IMR-90 (cell line): ENCODE data around the gene UNC93A. TPM values are rescaled to one million over a fixed set of nuclear protein-coding genes. Genes with fewer than 3 reads are reported as not detected.

Experiments
- ATAC-seq: fragments of 200-7000 bp; cut with Tn5 transposase; 2 replicates; pipeline ENCODE4 v1.9.1; 2020; ENCODE audit warnings: low read depth, mild to moderate bottlenecking, moderate library complexity
- BruUV-seq: library from RNA; stranded (reverse); fragments of 400-500 nt; replicated peaks from 2 replicates; lab custom pipeline; 2021; lab: Mats Ljungman, UMichigan
- CTCF ChIA-PET: fragments of 300-600 bp; formaldehyde crosslinking; extraction: SDS; loops from one replicate; lab custom pipeline; 2021; ENCODE audit warnings: antibody characterized with exemption; lab: Yijun Ruan, JAX
- POLR2A ChIA-PET: fragments of 300-600 bp; sonication (Branson Sonifier 250); formaldehyde crosslinking; loops from one replicate; lab custom pipeline; 2022; ENCODE audit warnings: antibody characterized with exemption; ENCODE audit not compliant: unreplicated experiment; lab: Charles Lee
- DNase-seq: peaks from one replicate; pipeline ENCODE4 v3.0.0; 2013
- H2AFZ ChIP-seq: replicated peaks from 2 replicates; pipeline ENCODE3; 2013; ENCODE audit warnings: low read length, mild to moderate bottlenecking; ENCODE audit not compliant: poor library complexity
- H2AK5ac ChIP-seq: 2 replicates; pipeline ENCODE4 v1.6.1; 2013; ENCODE audit warnings: low read depth, low read length, inconsistent platforms
- H2AK9ac ChIP-seq: replicated peaks from 2 replicates; pipeline ENCODE3; 2013; ENCODE audit warnings: mild to moderate bottlenecking, low read depth, low read length, moderate library complexity; ENCODE audit not compliant: poor library complexity
- H2BK120ac ChIP-seq: 2 replicates; pipeline ENCODE4 v1.6.1; 2013; ENCODE audit warnings: low read depth, low read length, inconsistent platforms
- H2BK15ac ChIP-seq: 3 replicates; pipeline ENCODE4 v1.6.1; 2013; ENCODE audit warnings: low read depth, low read length, inconsistent platforms
- H2BK20ac ChIP-seq: 2 replicates; pipeline ENCODE4 v1.6.1; 2013; ENCODE audit warnings: low read depth, mild to moderate bottlenecking, inconsistent platforms, low read length, moderate library complexity
- H2BK5ac ChIP-seq: 2 replicates; pipeline ENCODE4 v1.6.1; 2013; ENCODE audit warnings: mild to moderate bottlenecking, low read depth, low read length, inconsistent platforms; ENCODE audit not compliant: poor library complexity, severe bottlenecking
- H3K14ac ChIP-seq: replicated peaks from 2 replicates; pipeline ENCODE4 v1.6.1; 2013; ENCODE audit warnings: low read depth, low read length, inconsistent platforms
- H3K18ac ChIP-seq: 2 replicates; pipeline ENCODE4 v1.6.1; 2013; ENCODE audit warnings: low read depth, low read length, control low read depth
- H3K23ac ChIP-seq: 2 replicates; pipeline ENCODE4 v1.6.1; 2013; ENCODE audit warnings: low read depth, low read length, inconsistent platforms
- H3K27ac ChIP-seq: 2 replicates; pipeline ENCODE4 v1.5.1; 2013; ENCODE audit warnings: mild to moderate bottlenecking, control low read depth, low read length; ENCODE audit not compliant: insufficient read depth
- H3K27me3 ChIP-seq: 2 replicates; pipeline ENCODE4 v1.6.1; 2013; ENCODE audit warnings: low read length; ENCODE audit not compliant: control insufficient read depth, insufficient read depth
- H3K36me3 ChIP-seq: 2 replicates; pipeline ENCODE4 v1.6.1; 2013; ENCODE audit warnings: low read length, mixed read lengths; ENCODE audit not compliant: control insufficient read depth, insufficient read depth
- H3K4ac ChIP-seq: 2 replicates; pipeline ENCODE4 v1.6.1; 2013; ENCODE audit warnings: low read depth, low read length, inconsistent platforms
- H3K4me1 ChIP-seq: 2 replicates; pipeline ENCODE4 v1.6.1; 2013; ENCODE audit warnings: low read length, mixed read lengths; ENCODE audit not compliant: control insufficient read depth, insufficient read depth
- H3K4me2 ChIP-seq: 2 replicates; pipeline ENCODE4 v1.6.1; 2013; ENCODE audit warnings: low read depth, mild to moderate bottlenecking, control low read depth, low read length, moderate library complexity
- H3K4me3 ChIP-seq: 2 replicates; pipeline ENCODE4 v1.5.1; 2013; ENCODE audit warnings: low read depth, mild to moderate bottlenecking, control low read depth, low read length, moderate library complexity; ENCODE audit not compliant: insufficient read depth
- H3K56ac ChIP-seq: 2 replicates; pipeline ENCODE4 v1.6.1; 2013; ENCODE audit warnings: low read length, inconsistent platforms; ENCODE audit not compliant: insufficient read depth; ENCODE audit errors: extremely low read depth
- H3K79me1 ChIP-seq, 2 experiments: 2 replicates each; pipeline ENCODE4 v1.6.1; 2013; ENCODE audit warnings: low read length in 2 of 2, inconsistent platforms in 1 of 2, low read depth in 1 of 2
- H3K9ac ChIP-seq: 2 replicates; pipeline ENCODE4 v1.6.1; 2013; ENCODE audit warnings: low read depth, low read length, control low read depth
- H3K9me1 ChIP-seq: 2 replicates; pipeline ENCODE4 v1.6.1; 2013; ENCODE audit warnings: low read length, inconsistent platforms; ENCODE audit not compliant: insufficient read depth
- H3K9me3 ChIP-seq: 2 replicates; pipeline ENCODE4 v1.6.1; 2013; ENCODE audit warnings: low read length; ENCODE audit not compliant: control insufficient read depth, insufficient read depth
- H4K20me1 ChIP-seq: 2 replicates; pipeline ENCODE4 v1.6.1; 2013; ENCODE audit warnings: low read length, inconsistent platforms; ENCODE audit not compliant: insufficient read depth
- H4K5ac ChIP-seq: 2 replicates; pipeline ENCODE4 v1.6.1; 2013; ENCODE audit warnings: mild to moderate bottlenecking, low read depth, low read length, control low read depth
- H4K8ac ChIP-seq, 2 experiments: 2 replicates each; pipeline ENCODE4 v1.6.1; 2013; ENCODE audit warnings: low read depth in 2 of 2, low read length in 2 of 2, control low read depth in 1 of 2, inconsistent platforms in 1 of 2
- H4K91ac ChIP-seq: 2 replicates; pipeline ENCODE4 v1.6.1; 2013; ENCODE audit warnings: low read depth, low read length, inconsistent platforms; ENCODE audit not compliant: insufficient read depth
- BHLHE40 ChIP-seq: fragments of 150-350 bp; IDR thresholded peaks from 2 replicates; pipeline ENCODE4 v1.6.1; 2016; ENCODE audit warnings: mild to moderate bottlenecking, low read depth, low read length
- CEBPB ChIP-seq: IDR thresholded peaks from 2 replicates; pipeline ENCODE4 v1.6.1; 2012; ENCODE audit warnings: low read depth, low read length, improper control_type of control experiment
- CHD1 ChIP-seq: IDR thresholded peaks from 2 replicates; pipeline ENCODE4 v1.6.1; 2012; ENCODE audit warnings: low read depth, low read length, improper control_type of control experiment
- CTCF ChIP-seq: conservative IDR thresholded peaks from 2 replicates; pipeline ENCODE4 v1.5.1; 2012; ENCODE audit warnings: mild to moderate bottlenecking, low read depth, low read length, improper control_type of control experiment
- ELK1 ChIP-seq: fragments of 150-350 bp; IDR thresholded peaks from 2 replicates; pipeline ENCODE4 v1.6.1; 2016; ENCODE audit warnings: low read depth, mild to moderate bottlenecking, low read length, moderate library complexity, borderline replicate concordance
- FOS ChIP-seq: fragments of 150-350 bp; IDR thresholded peaks from 2 replicates; pipeline ENCODE4 v1.6.1; 2016; ENCODE audit warnings: low read depth, low read length
- MAFK ChIP-seq: IDR thresholded peaks from 2 replicates; pipeline ENCODE4 v1.6.1; 2012; ENCODE audit warnings: low read depth, low read length, improper control_type of control experiment
- MAZ ChIP-seq: IDR thresholded peaks from 2 replicates; pipeline ENCODE4 v1.6.1; 2012; ENCODE audit warnings: low read depth, mild to moderate bottlenecking, low read length, improper control_type of control experiment, moderate library complexity, borderline replicate concordance
- MXI1 ChIP-seq: IDR thresholded peaks from 2 replicates; pipeline ENCODE4 v1.6.1; 2012; ENCODE audit warnings: low read depth, mild to moderate bottlenecking, low read length, moderate library complexity, borderline replicate concordance
- NFE2L2 ChIP-seq: fragments of 150-350 bp; IDR thresholded peaks from 2 replicates; pipeline ENCODE4 v1.6.1; 2016; ENCODE audit warnings: low read depth, mild to moderate bottlenecking, low read length
- POLR2A ChIP-seq: IDR thresholded peaks from 2 replicates; pipeline ENCODE4 v1.6.1; 2012; ENCODE audit warnings: mild to moderate bottlenecking, low read depth, low read length
- RAD21 ChIP-seq: IDR thresholded peaks from 2 replicates; pipeline ENCODE4 v1.6.1; 2012; ENCODE audit warnings: low read length, improper control_type of control experiment
- RCOR1 ChIP-seq: IDR thresholded peaks from 2 replicates; pipeline ENCODE4 v1.6.1; 2012; ENCODE audit warnings: mild to moderate bottlenecking, low read length, improper control_type of control experiment; ENCODE audit not compliant: insufficient replicate concordance
- RFX5 ChIP-seq: IDR thresholded peaks from 2 replicates; pipeline ENCODE4 v1.8.0; 2012; ENCODE audit warnings: low read depth, mild to moderate bottlenecking, low read length, moderate library complexity
- SMC3 ChIP-seq: fragments of 150-350 bp; IDR thresholded peaks from 2 replicates; pipeline ENCODE4 v1.6.1; 2016; ENCODE audit warnings: low read depth, mild to moderate bottlenecking, antibody characterized with exemption, low read length, moderate library complexity
- USF2 ChIP-seq: fragments of 150-350 bp; IDR thresholded peaks from 2 replicates; pipeline ENCODE4 v1.6.1; 2017; ENCODE audit warnings: mild to moderate bottlenecking, antibody characterized with exemption, low read length, low read depth
- WGBS, 2 experiments: methylation state at CpG; one replicate each; pipeline versions ENCODE4 v1.1.5 to v1.1.7; 2013; ENCODE audit warnings: missing lambda C conversion rate in 2 of 2; ENCODE audit not compliant: insufficient read length in 1 of 2; ENCODE audit errors: extremely low coverage in 2 of 2; 5-methylcytosine and 5-hydroxymethylcytosine counted together
- dilution Hi-C: fragments of 300-500 bp; cut with HindIII; formaldehyde crosslinking; loops from one replicate; pipeline ENCODE4 v1.14.3; 2018; ENCODE audit warnings: low sequenced_read_pairs; ENCODE audit not compliant: unreplicated experiment
- in situ Hi-C: fragments of 300-500 bp; cut with MboI; formaldehyde crosslinking; loops from 3 replicates; pipeline ENCODE4 v1.14.3; 2019; ENCODE audit warnings: low sequenced_read_pairs, inconsistent platforms, mixed read lengths
- intact Hi-C: fragments of 100-400 bp; cut with micrococcal nuclease; formaldehyde crosslinking; loops from 2 replicates; pipeline ENCODE4 v1.10.0; 2022
- polyA plus RNA-seq, 3 experiments: library from polyadenylated mRNA; depleted of rRNA; stranded (reverse); fragments of >200 nt; gene quantifications; 2 replicates each; pipeline ENCODE4 v1.2.3, GENCODE V29; 2012; ENCODE audit warnings: low replicate concordance in 1 of 3
- total RNA-seq: library from RNA; depleted of rRNA; stranded (reverse); fragments of >200 nt; gene quantifications from 2 replicates; pipeline ENCODE4 v1.2.3, GENCODE V29; 2012

The UNC93A gene
- total and polyA plus RNA-seq, 2 of the 4 experiments (the other 2 are of a cell fraction): not detected

GRCh38 chr6:167294241-167294640, 3.1 kb downstream of the UNC93A start:
- Histone ChIP-seq H3K9me3 (peaks cover 33% of the 10 kb centered on the region), H4K5ac (no peak overlapping the region), H3K27me3 (no peaks in the 10 kb centered on the region), H3K9me1 (no peaks in the 10 kb centered on the region), H4K8ac (no peak overlapping the region), H3K36me3 (no peaks in the 10 kb centered on the region), H3K27ac (no peak overlapping the region), H3K4me2 (no peak overlapping the region), H3K14ac (no peak overlapping the region), H4K20me1 (no peaks in the 10 kb centered on the region), H2AK5ac (no peak overlapping the region), H2BK20ac (no peak overlapping the region), H2BK15ac (no peak overlapping the region), H3K9ac (no peak overlapping the region), H3K4ac (no peak overlapping the region), H4K91ac (no peak overlapping the region), H2AFZ (no peak overlapping the region), H3K23ac (no peak overlapping the region), H2BK120ac (no peak overlapping the region), H3K4me3 (no peak overlapping the region), H3K56ac (no peak overlapping the region), H3K18ac (no peak overlapping the region), H2BK5ac (no peak overlapping the region), H2AK9ac (no peak overlapping the region), H3K79me1 (no peaks in the 10 kb centered on the region), H3K4me1 (no peaks in the 10 kb centered on the region)
- intact Hi-C loops: no loop called here
- dilution Hi-C loops: no loop called here
- BruUV-seq: no TSS peak
- TF ChIP-seq BHLHE40: no peak
- no peak for TF ChIP-seq CHD1
- TF ChIP-seq ELK1: no peak
- no peak for TF ChIP-seq MXI1
- TF ChIP-seq CTCF: no peak
- TF ChIP-seq MAFK: no peak
- TF ChIP-seq RAD21: no peak
- TF ChIP-seq SMC3: no peak
- no peak for TF ChIP-seq CEBPB
- no peak for TF ChIP-seq NFE2L2
- no peak for TF ChIP-seq USF2
- no peak for TF ChIP-seq MAZ
- TF ChIP-seq RCOR1: no peak
- no peak for TF ChIP-seq FOS
- TF ChIP-seq POLR2A: no peak
- TF ChIP-seq RFX5: no peak
- POLR2A ChIA-PET: no interaction called here
- 83% methylated on average over 6 of the region's 12 CpGs; no CpG with 5 or more reads in 1 of the 2 experiments for WGBS, 2 experiments
- ATAC-seq (no peak), DNase-seq (no peak)
- in situ Hi-C loops: no loop called here
- CTCF ChIA-PET: interaction anchor here (0.5 kb wide), 1 partner anchor 604 kb away, joined by 3 read pairs; no protein-coding TSS in a partner anchor
